Fibroblast of skin of left quadriceps (primary cell): ENCODE data around the gene GALNT18.
A peak's percentile ranks its signal among the peaks of the same experiment; 100 is the strongest.

ENCODE experiments used
- DNase-seq, 2 experiments: peaks; one replicate each; pipeline ENCODE4 v3.0.0-alpha.2; 2013; ENCODE audit warnings: low read depth in 2 of 2

Gene GALNT18

GRCh38 chr11:11436715-11437313 lies 185.0 kb downstream of the GALNT18 start:
- no peak for DNase-seq

GRCh38 chr11:11435635-11436034 lies 186.2 kb downstream of the GALNT18 start:
- no peak for DNase-seq

GRCh38 chr11:11433960-11434359 lies 187.8 kb downstream of the GALNT18 start:
- DNase-seq = no peak

- no peak for DNase-seq
Measured at GRCh38 chr11:11432621-11433319, 189.0 kb downstream of the GALNT18 start.

GRCh38 chr11:11430431-11430830 lies 191.4 kb downstream of the GALNT18 start:
- no peak for DNase-seq

GRCh38 chr11:11428714-11429113 lies 193.1 kb downstream of the GALNT18 start:
- DNase-seq = no peak

GRCh38 chr11:11427542-11427941 lies 194.3 kb downstream of the GALNT18 start:
- DNase-seq = no peak

GRCh38 chr11:11427140-11427539 lies 194.7 kb downstream of the GALNT18 start:
- no peak for DNase-seq

- no peak for DNase-seq
Measured at GRCh38 chr11:11426226-11426952, 195.4 kb downstream of the GALNT18 start.

- DNase-seq = no peak
Measured at GRCh38 chr11:11425806-11426205, 196.0 kb downstream of the GALNT18 start.

- no peak for DNase-seq
Measured at GRCh38 chr11:11424688-11425087, 197.1 kb downstream of the GALNT18 start.

GRCh38 chr11:11422411-11423128 lies 199.2 kb downstream of the GALNT18 start:
- DNase-seq = no peak

- DNase-seq = no peak
Measured at GRCh38 chr11:11421509-11421908, 200.3 kb downstream of the GALNT18 start.

- no peak for DNase-seq
Measured at GRCh38 chr11:11420899-11421285, 200.9 kb downstream of the GALNT18 start.

GRCh38 chr11:11420191-11420898 lies 201.5 kb downstream of the GALNT18 start:
- no peak for DNase-seq

- DNase-seq = no peak
Measured at GRCh38 chr11:11419747-11420146, 202.1 kb downstream of the GALNT18 start.

GRCh38 chr11:11416917-11417316 lies 204.9 kb downstream of the GALNT18 start:
- DNase-seq = peak; percentile 36 to 43

- DNase-seq = peak; percentile 58 to 64
Measured at GRCh38 chr11:11416502-11416901, 205.3 kb downstream of the GALNT18 start.

GRCh38 chr11:11415901-11416300 lies 205.9 kb downstream of the GALNT18 start:
- no peak for DNase-seq

GRCh38 chr11:11414996-11415395 lies 206.8 kb downstream of the GALNT18 start:
- no peak for DNase-seq

GRCh38 chr11:11413776-11414175 lies 208.0 kb downstream of the GALNT18 start:
- no peak for DNase-seq
